Stomach (tissue), 9 donors: ENCODE measurements around the gene GLIS2. TPM values are rescaled to one million over a fixed set of nuclear protein-coding genes. Genes with fewer than 3 reads are reported as not detected.

Experiments used
- DNase-seq, 2 donors: peaks; one replicate each; pipeline versions ENCODE4 v3.0.0 to v3.0.0-alpha.2; 2013 to 2019
- H3K27ac ChIP-seq, 5 donors: fragments of 200-600 bp in 4 of 5; sonication (generic) in 4 of 5; one replicate each; pipeline ENCODE4 v1.5.1; 2013 to 2019; ENCODE audit warnings: mild to moderate bottlenecking in 1 of 5, moderate library complexity in 1 of 5
- H3K27me3 ChIP-seq, 3 donors: fragments of 200-600 bp; sonication (generic); one replicate each; pipeline ENCODE4 v1.5.1; 2017 to 2019; ENCODE audit warnings: mixed run types in 1 of 3
- H3K36me3 ChIP-seq, 4 donors: fragments of 200-600 bp; sonication (generic); 1 replicate in 3 of 4; 2 replicates in 1 of 4; pipeline ENCODE4 v1.5.1; 2016 to 2019
- H3K4me1 ChIP-seq, 4 donors: fragments of 200-600 bp; sonication (generic); one replicate each; pipeline ENCODE4 v1.5.1; 2016 to 2019
- H3K4me3 ChIP-seq, 4 donors: fragments of 200-600 bp; sonication (generic) in 3 of 4; one replicate each; pipeline ENCODE4 v1.5.1; 2016 to 2019; ENCODE audit warnings: mild to moderate bottlenecking in 1 of 4
- H3K9me3 ChIP-seq, 4 donors: fragments of 200-600 bp; sonication (generic); one replicate each; pipeline ENCODE4 v1.5.1; 2016 to 2019
- CTCF ChIP-seq, 7 experiments: fragments of 450-650 bp in 4 of 7; fragments of 200-600 bp in 3 of 7; sonication (generic) in 3 of 7; IDR thresholded peaks; one replicate each; pipeline ENCODE4 v1.5.1; 2016 to 2019; ENCODE audit warnings: antibody characterized with exemption in 7 of 7, control low read depth in 2 of 7, mild to moderate bottlenecking in 1 of 7
- EP300 ChIP-seq: sonication (generic); formaldehyde crosslinking; IDR thresholded peaks from one replicate; pipeline ENCODE4 v1.6.1; 2017; ENCODE audit warnings: antibody characterized with exemption
- POLR2A ChIP-seq, 4 donors: fragments of 450-650 bp; IDR thresholded peaks; one replicate each; pipeline ENCODE4 v1.6.1; 2016; ENCODE audit warnings: antibody characterized with exemption in 4 of 4, control low read depth in 2 of 4, mild to moderate bottlenecking in 1 of 4, moderate library complexity in 1 of 4
- POLR2AphosphoS5 ChIP-seq, 3 donors: sonication (generic); formaldehyde crosslinking; IDR thresholded peaks; one replicate each; pipeline ENCODE4 v1.6.1; 2016; ENCODE audit warnings: antibody characterized with exemption in 3 of 3
- WGBS, 5 donors: extraction: QIAGEN DNeasy Blood & Tissue Kit in 3 of 5; methylation state at CpG; one replicate each; pipeline versions ENCODE4 v1.1.5 to v1.1.7; 2013 to 2018; 5-methylcytosine and 5-hydroxymethylcytosine counted together
- intact Hi-C: fragments of 100-400 bp; cut with DNase I; formaldehyde crosslinking; loops from one replicate; pipeline ENCODE4 v1.15.1; 2023; ENCODE audit warnings: low total_unique reads
- polyA plus RNA-seq, 3 donors: library from polyadenylated mRNA; stranded (reverse); fragments of 200-250 nt; gene quantifications; one replicate each; pipeline ENCODE4 v1.2.3, GENCODE V29; 2013
- total RNA-seq, 5 donors: library from RNA; depleted of rRNA; stranded (reverse); fragments of >200 nt; gene quantifications; one replicate each; pipeline versions ENCODE4 v1.1.0 to v1.2.3, GENCODE V29; 2014 to 2016
- donor health status: healthy with polysubstance abuse.
- donor health status: Bipolar disorder and iron deficiency.
- donor health status: healthy.

The GLIS2 gene
- total and polyA plus RNA-seq, 8 donors, result 3.2 to 21.0 (median 5.2) TPM

- Histone ChIP-seq H3K9me3 (no peaks in the 10 kb centered on the region), H3K36me3 (peaks cover 34 to 80% (median 77%) of the 10 kb centered on the region in 4 donors), H3K27ac (no peak overlapping the region), H3K27me3 (no peaks in the 10 kb centered on the region), H3K4me1 (peaks cover 0 to 28% (median 19%) of the 10 kb centered on the region in 4 donors), H3K4me3 (no peak overlapping the region)
- TF ChIP-seq POLR2AphosphoS5 (IDR thresholded peaks at IDR 0.05) (no peak), CTCF (IDR thresholded peaks at IDR 0.05) (no peak), POLR2A (IDR thresholded peaks at IDR 0.05) (no peak), EP300 (no peak)
- no peak for DNase-seq
- intact Hi-C loops, result no loop called here
- WGBS, 5 donors, result 81 to 88% (median 82%) methylated on average over 8 to 12 of the region's 12 CpGs
Observed at GRCh38 chr16:4337540-4338088, 21.7 kb downstream of the GLIS2 start.

GRCh38 chr16:4338125-4338582, 22.3 kb downstream of the GLIS2 start:
- TF ChIP-seq EP300 (no peak), POLR2A (IDR thresholded peaks at IDR 0.05) (no peak), CTCF (IDR thresholded peaks at IDR 0.05) (no peak), POLR2AphosphoS5 (IDR thresholded peaks at IDR 0.05) (no peak)
- WGBS, 5 donors, result 76 to 92% (median 87%) methylated on average over 4 to 12 of the region's 12 CpGs
- intact Hi-C loops, result no loop called here
- DNase-seq, result no peak
- Histone ChIP-seq H3K4me1 (peaks cover 0 to 28% (median 21%) of the 10 kb centered on the region in 4 donors), H3K9me3 (no peaks in the 10 kb centered on the region), H3K27ac (no peak overlapping the region), H3K36me3 (peaks cover 34 to 82% (median 73%) of the 10 kb centered on the region in 4 donors), H3K4me3 (no peak overlapping the region), H3K27me3 (no peaks in the 10 kb centered on the region)

- DNase-seq, result no peak
Observed at GRCh38 chr16:4338712-4339299, 22.9 kb downstream of the GLIS2 start.

GRCh38 chr16:4339455-4339854, 23.6 kb downstream of the GLIS2 start:
- Histone ChIP-seq H3K36me3 (peaks cover 34 to 79% (median 65%) of the 10 kb centered on the region in 4 donors), H3K27ac (peak overlapping the region in 1 of 5 donors; percentile 33), H3K27me3 (no peaks in the 10 kb centered on the region), H3K9me3 (no peaks in the 10 kb centered on the region), H3K4me3 (no peak overlapping the region), H3K4me1 (peaks cover 0 to 29% (median 23%) of the 10 kb centered on the region in 4 donors)
- DNase-seq, result no peak
- 47 to 65% (median 61%) methylated on average over 10 of the region's 10 CpGs for WGBS, 5 donors
- intact Hi-C loops, result no loop called here
- TF ChIP-seq POLR2A (IDR thresholded peaks at IDR 0.05), result no peak
- TF ChIP-seq EP300, result no peak
- no peak for TF ChIP-seq CTCF (IDR thresholded peaks at IDR 0.05)
- TF ChIP-seq POLR2AphosphoS5 (IDR thresholded peaks at IDR 0.05), result no peak

More at GRCh38 chr16:4338712-4339299, 22.9 kb downstream of the GLIS2 start:
- Histone ChIP-seq H3K9me3 (no peaks in the 10 kb centered on the region), H3K4me3 (no peak overlapping the region), H3K4me1 (peaks cover 0 to 28% (median 22%) of the 10 kb centered on the region in 4 donors), H3K27ac (peak overlapping the region in 2 of 5 donors; percentile 9 to 33), H3K36me3 (peaks cover 34 to 83% (median 66%) of the 10 kb centered on the region in 4 donors), H3K27me3 (no peaks in the 10 kb centered on the region)
- 72 to 87% (median 77%) methylated on average over 6 to 10 of the region's 10 CpGs for WGBS, 5 donors
- intact Hi-C loops, result no loop called here
- TF ChIP-seq CTCF (IDR thresholded peaks at IDR 0.05), result no peak
- TF ChIP-seq POLR2A (IDR thresholded peaks at IDR 0.05), result no peak
- no peak for TF ChIP-seq EP300
- no peak for TF ChIP-seq POLR2AphosphoS5 (IDR thresholded peaks at IDR 0.05)
